Endothelial cell (in vitro differentiated cells): ENCODE results near the gene SH3GL2. TPM values are rescaled to one million over a fixed set of nuclear protein-coding genes. Genes with fewer than 3 reads are reported as not detected.

ENCODE experiments used
- DNase-seq: peaks from one replicate; pipeline ENCODE4 v3.0.0; 2021; ENCODE audit warnings: low spot score
- H3K27ac Mint-ChIP-seq: one replicate; pipeline ENCODE4 v1.8.0; 2021; ENCODE audit warnings: mixed read lengths, inconsistent platforms; ENCODE audit not compliant: unreplicated experiment
- H3K27me3 Mint-ChIP-seq: one replicate; pipeline ENCODE4 v1.8.0; 2021; ENCODE audit warnings: mild to moderate bottlenecking, moderate library complexity, mixed read lengths, inconsistent platforms; ENCODE audit not compliant: unreplicated experiment
- H3K36me3 Mint-ChIP-seq: one replicate; pipeline ENCODE4 v1.8.0; 2021; ENCODE audit warnings: mild to moderate bottlenecking, low read depth, mixed read lengths, inconsistent platforms; ENCODE audit not compliant: unreplicated experiment
- H3K4me1 Mint-ChIP-seq: one replicate; pipeline ENCODE4 v1.8.0; 2021; ENCODE audit warnings: mild to moderate bottlenecking, mixed read lengths, inconsistent platforms; ENCODE audit not compliant: unreplicated experiment
- H3K4me3 Mint-ChIP-seq: one replicate; pipeline ENCODE4 v1.8.0; 2021; ENCODE audit warnings: mild to moderate bottlenecking, mixed read lengths, inconsistent platforms; ENCODE audit not compliant: unreplicated experiment
- H3K9me3 Mint-ChIP-seq: one replicate; pipeline ENCODE4 v1.8.0; 2021; ENCODE audit warnings: mixed read lengths, inconsistent platforms; ENCODE audit not compliant: unreplicated experiment
- CTCF ChIP-seq: fragments of 200-600 bp; sonication (generic); IDR thresholded peaks from one replicate; pipeline ENCODE4 v1.5.0; 2021; ENCODE audit warnings: antibody characterized with exemption; ENCODE audit not compliant: unreplicated experiment
- total RNA-seq: library from RNA; stranded (reverse); fragmentation: NEBNext Ultra II Directional; extraction: Animal tissue kit (Norgen Biotek cat#: 25700); gene quantifications from one replicate; pipeline ENCODE4 v1.2.1, GENCODE V29; 2021; ENCODE audit not compliant: unreplicated experiment

SH3GL2 gene
- total RNA-seq, 1 donor from 2014 or later: 1.6 TPM

GRCh38 chr9:17688834-17689233 lies 110.0 kb downstream of the SH3GL2 start:
- DNase-seq: no peak
- H3K27me3 Mint-ChIP-seq: peaks cover 1% of the 10 kb centered on the region

GRCh38 chr9:17694336-17694735 lies 115.5 kb downstream of the SH3GL2 start:
- Mint-ChIP-seq H3K36me3 (no peaks in the 10 kb centered on the region), H3K27ac (no peak overlapping the region), H3K4me3 (no peak overlapping the region), H3K9me3 (no peaks in the 10 kb centered on the region), H3K27me3 (no peaks in the 10 kb centered on the region), H3K4me1 (no peaks in the 10 kb centered on the region)
- no peak for DNase-seq
- no peak for TF ChIP-seq CTCF

More at GRCh38 chr9:17688834-17689233, 110.0 kb downstream of the SH3GL2 start:
- Mint-ChIP-seq H3K9me3 (no peaks in the 10 kb centered on the region), H3K4me1 (no peaks in the 10 kb centered on the region), H3K4me3 (no peak overlapping the region), H3K36me3 (no peaks in the 10 kb centered on the region), H3K27ac (no peak overlapping the region)
- TF ChIP-seq CTCF: no peak

- Mint-ChIP-seq H3K9me3 (no peaks in the 10 kb centered on the region), H3K36me3 (no peaks in the 10 kb centered on the region), H3K4me3 (no peak overlapping the region), H3K27ac (no peak overlapping the region), H3K27me3 (no peaks in the 10 kb centered on the region), H3K4me1 (no peaks in the 10 kb centered on the region)
- no peak for DNase-seq
- no peak for TF ChIP-seq CTCF
Measured at GRCh38 chr9:17695482-17695881, 116.6 kb downstream of the SH3GL2 start.

GRCh38 chr9:17699615-17700330 lies 120.9 kb downstream of the SH3GL2 start:
- Mint-ChIP-seq H3K36me3 (no peaks in the 10 kb centered on the region), H3K4me1 (no peaks in the 10 kb centered on the region), H3K9me3 (no peaks in the 10 kb centered on the region)

More at GRCh38 chr9:17699615-17700330, 120.9 kb downstream of the SH3GL2 start:
- Mint-ChIP-seq H3K4me3 (no peak overlapping the region), H3K27ac (no peak overlapping the region), H3K27me3 (no peaks in the 10 kb centered on the region)
- DNase-seq: no peak
- no peak for TF ChIP-seq CTCF
